ENCODE data around the gene CRYGS.

Gene CRYGS

DNA sequence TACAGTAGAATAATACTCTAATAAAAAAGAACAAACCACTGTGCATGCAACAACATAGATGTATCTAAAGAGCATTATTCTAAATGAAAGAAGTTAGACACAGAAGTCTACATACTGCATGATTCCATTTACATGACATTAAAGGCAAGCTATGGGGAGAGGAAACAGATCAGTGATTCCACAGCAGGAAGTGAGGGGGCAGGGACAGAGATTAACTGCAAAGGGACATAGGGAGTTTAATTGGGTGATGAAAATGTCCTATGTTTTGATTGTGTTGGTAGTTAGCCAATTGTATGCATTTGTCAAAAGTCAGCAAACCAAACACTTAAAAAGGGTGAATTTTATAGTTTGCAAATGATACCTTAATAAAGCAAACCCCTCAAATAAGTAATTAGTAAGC lies 13.8 kb downstream of the CRYGS start:
- no peak overlapping the region for H3K4me3 ChIP-seq (ENCODE audit: low read depth, low read length)
- CTCF ChIA-PET, result no interaction called here
- H3K27ac ChIP-seq (ENCODE audit: extremely low read depth, low read depth, low read length), result no peak overlapping the region
- H3K36me3 ChIP-seq (ENCODE audit: control insufficient read depth in 2 of 2, insufficient read depth in 1 of 2, low read length in 2 of 2), result no peaks in the 10 kb centered on the region
- POLR2A ChIA-PET, result no interaction called here
- no peaks in the 10 kb centered on the region for H3K4me1 ChIP-seq (ENCODE audit: control insufficient read depth, insufficient read depth, low read length)
- no peaks in the 10 kb centered on the region for H3K9me3 ChIP-seq (ENCODE audit: control insufficient read depth, insufficient read depth, low read depth, low read length)
- TF ChIP-seq, protein P1, sequence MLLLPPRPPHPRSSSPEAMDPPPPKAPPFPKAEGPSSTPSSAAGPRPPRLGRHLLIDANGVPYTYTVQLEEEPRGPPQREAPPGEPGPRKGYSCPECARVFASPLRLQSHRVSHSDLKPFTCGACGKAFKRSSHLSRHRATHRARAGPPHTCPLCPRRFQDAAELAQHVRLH (tag by site-specific recombination; IDR thresholded peaks at IDR 0.05), result no peak

DNA sequence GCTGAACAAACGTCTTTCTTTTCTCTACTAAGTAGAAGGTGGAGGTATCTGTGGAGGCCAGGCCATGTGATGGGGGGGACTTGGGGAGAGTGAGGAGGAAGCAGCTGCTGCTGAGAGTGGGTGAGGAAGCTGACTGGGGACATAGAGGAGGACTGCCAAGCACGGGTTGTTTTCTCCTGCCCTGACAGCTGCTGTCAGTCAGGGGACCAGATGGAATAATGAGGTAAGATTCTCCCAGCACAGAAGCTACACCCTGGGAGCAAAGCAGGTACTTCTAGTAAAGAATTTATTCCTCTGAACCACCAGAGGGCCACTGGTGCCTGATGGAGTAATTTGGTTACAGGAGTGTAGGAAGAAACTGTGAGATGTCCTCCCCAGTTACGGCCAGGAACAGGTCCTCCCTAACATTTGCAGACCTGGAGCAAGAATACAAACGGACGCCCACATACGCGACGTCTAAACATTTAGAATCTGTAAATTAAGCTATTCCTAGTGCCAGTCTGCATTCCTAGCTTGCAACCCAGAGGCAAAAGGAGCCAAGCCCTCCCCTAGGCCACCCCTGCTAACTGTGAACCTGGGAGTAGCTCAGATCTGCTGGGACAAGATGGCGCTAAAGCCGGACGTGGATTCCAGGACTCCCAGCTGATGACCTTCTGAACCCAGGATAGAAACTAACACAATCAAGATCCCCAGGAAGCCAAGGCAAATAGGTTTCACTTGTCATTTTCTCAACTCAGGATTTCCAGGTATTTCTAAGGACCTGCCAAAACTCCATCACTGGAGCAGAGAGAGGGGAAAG lies 14.8 kb downstream of the CRYGS start:
- POLR2A ChIA-PET, result no interaction called here
- TF ChIP-seq ZNF426 (tag by site-specific recombination; IDR thresholded peaks at IDR 0.05) (no peak), FEZF1 (tag by site-specific recombination; IDR thresholded peaks at IDR 0.05) (no peak), HOXC10 (CRISPR knock-in tag; IDR thresholded peaks at IDR 0.05) (no peak), ZIC2 (tag by site-specific recombination; IDR thresholded peaks at IDR 0.05) (no peak), ZXDB (tag by site-specific recombination; IDR thresholded peaks at IDR 0.05) (no peak)
- TF ChIP-seq, protein P2, sequence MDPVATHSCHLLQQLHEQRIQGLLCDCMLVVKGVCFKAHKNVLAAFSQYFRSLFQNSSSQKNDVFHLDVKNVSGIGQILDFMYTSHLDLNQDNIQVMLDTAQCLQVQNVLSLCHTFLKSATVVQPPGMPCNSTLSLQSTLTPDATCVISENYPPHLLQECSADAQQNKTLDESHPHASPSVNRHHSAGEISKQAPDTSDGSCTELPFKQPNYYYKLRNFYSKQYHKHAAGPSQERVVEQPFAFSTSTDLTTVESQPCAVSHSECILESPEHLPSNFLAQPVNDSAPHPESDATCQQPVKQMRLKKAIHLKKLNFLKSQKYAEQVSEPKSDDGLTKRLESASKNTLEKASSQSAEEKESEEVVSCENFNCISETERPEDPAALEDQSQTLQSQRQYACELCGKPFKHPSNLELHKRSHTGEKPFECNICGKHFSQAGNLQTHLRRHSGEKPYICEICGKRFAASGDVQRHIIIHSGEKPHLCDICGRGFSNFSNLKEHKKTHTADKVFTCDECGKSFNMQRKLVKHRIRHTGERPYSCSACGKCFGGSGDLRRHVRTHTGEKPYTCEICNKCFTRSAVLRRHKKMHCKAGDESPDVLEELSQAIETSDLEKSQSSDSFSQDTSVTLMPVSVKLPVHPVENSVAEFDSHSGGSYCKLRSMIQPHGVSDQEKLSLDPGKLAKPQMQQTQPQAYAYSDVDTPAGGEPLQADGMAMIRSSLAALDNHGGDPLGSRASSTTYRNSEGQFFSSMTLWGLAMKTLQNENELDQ (tag by site-specific recombination; IDR thresholded peaks at IDR 0.05; ENCODE audit: low read depth), result no peak
- no peak overlapping the region for H3K4me3 ChIP-seq (ENCODE audit: low read depth, low read length)
- CTCF ChIA-PET, result interaction anchor here (1.1 to 2.2 kb wide), 3 partner anchors 9 to 267 kb away, joined by 5 to 20 read pairs (median 7); no protein-coding TSS in a partner anchor
- H3K9me3 ChIP-seq (ENCODE audit: control insufficient read depth, insufficient read depth, low read depth, low read length), result no peaks in the 10 kb centered on the region
- no peaks in the 10 kb centered on the region for H3K4me1 ChIP-seq (ENCODE audit: control insufficient read depth, insufficient read depth, low read length)
- H3K27ac ChIP-seq (ENCODE audit: extremely low read depth, low read depth, low read length), result no peak overlapping the region
- H3K36me3 ChIP-seq (ENCODE audit: control insufficient read depth in 2 of 2, insufficient read depth in 1 of 2, low read length in 2 of 2), result no peaks in the 10 kb centered on the region

DNA sequence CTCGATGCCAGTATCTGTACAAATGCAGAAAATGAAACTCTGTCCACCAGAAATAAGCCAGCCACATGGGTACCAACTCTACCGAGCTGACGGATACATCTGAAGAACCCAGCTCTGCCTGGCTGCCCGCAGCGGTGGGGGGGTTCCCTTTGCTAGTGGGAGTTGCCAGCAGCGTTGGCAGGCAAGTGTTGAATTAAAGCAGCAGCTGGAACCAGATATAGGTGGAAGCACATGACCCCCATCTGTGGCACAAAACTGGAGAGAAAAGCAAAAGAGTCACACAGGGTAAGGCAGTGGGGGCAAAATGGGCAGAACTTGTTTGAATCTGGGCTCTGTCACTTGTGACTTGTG lies 17.9 kb downstream of the CRYGS start:
- H3K36me3 ChIP-seq (ENCODE audit: control insufficient read depth in 2 of 2, insufficient read depth in 1 of 2, low read length in 2 of 2), result no peaks in the 10 kb centered on the region
- no peak for TF ChIP-seq ZNF248 (tag by site-specific recombination; IDR thresholded peaks at IDR 0.05)
- TF ChIP-seq OSR2 (tag by site-specific recombination; IDR thresholded peaks at IDR 0.05), result no peak
- no peak for TF ChIP-seq ZNF24 (tag by site-specific recombination; IDR thresholded peaks at IDR 0.05)
- TF ChIP-seq FEZF1 (tag by site-specific recombination; IDR thresholded peaks at IDR 0.05), result no peak
- no peak for TF ChIP-seq ZNF184 (tag by site-specific recombination; IDR thresholded peaks at IDR 0.05)
- TF ChIP-seq ZNF394 (tag by site-specific recombination; IDR thresholded peaks at IDR 0.05; ENCODE audit: borderline replicate concordance), result no peak
- TF ChIP-seq ZFP37 (tag by site-specific recombination; IDR thresholded peaks at IDR 0.05), result no peak
- TF ChIP-seq ZNF19 (tag by site-specific recombination; IDR thresholded peaks at IDR 0.05; ENCODE audit: low read depth), result no peak
- no peak for TF ChIP-seq KLF8 (tag by site-specific recombination; IDR thresholded peaks at IDR 0.05)
- TF ChIP-seq ZNF664 (tag by site-specific recombination; IDR thresholded peaks at IDR 0.05), result no peak
- TF ChIP-seq, protein P3, sequence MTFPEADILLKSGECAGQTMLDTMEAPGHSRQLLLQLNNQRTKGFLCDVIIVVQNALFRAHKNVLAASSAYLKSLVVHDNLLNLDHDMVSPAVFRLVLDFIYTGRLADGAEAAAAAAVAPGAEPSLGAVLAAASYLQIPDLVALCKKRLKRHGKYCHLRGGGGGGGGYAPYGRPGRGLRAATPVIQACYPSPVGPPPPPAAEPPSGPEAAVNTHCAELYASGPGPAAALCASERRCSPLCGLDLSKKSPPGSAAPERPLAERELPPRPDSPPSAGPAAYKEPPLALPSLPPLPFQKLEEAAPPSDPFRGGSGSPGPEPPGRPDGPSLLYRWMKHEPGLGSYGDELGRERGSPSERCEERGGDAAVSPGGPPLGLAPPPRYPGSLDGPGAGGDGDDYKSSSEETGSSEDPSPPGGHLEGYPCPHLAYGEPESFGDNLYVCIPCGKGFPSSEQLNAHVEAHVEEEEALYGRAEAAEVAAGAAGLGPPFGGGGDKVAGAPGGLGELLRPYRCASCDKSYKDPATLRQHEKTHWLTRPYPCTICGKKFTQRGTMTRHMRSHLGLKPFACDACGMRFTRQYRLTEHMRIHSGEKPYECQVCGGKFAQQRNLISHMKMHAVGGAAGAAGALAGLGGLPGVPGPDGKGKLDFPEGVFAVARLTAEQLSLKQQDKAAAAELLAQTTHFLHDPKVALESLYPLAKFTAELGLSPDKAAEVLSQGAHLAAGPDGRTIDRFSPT (tag by site-specific recombination; IDR thresholded peaks at IDR 0.05), result no peak
- TF ChIP-seq ZNF391 (tag by site-specific recombination; IDR thresholded peaks at IDR 0.05; ENCODE audit: borderline replicate concordance, low read depth), result no peak
- TF ChIP-seq ZNF777 (tag by site-specific recombination; IDR thresholded peaks at IDR 0.05; ENCODE audit: borderline replicate concordance), result no peak
- no peak overlapping the region for H3K27ac ChIP-seq (ENCODE audit: extremely low read depth, low read depth, low read length)
- H3K4me1 ChIP-seq (ENCODE audit: control insufficient read depth, insufficient read depth, low read length), result no peaks in the 10 kb centered on the region
- H3K4me3 ChIP-seq (ENCODE audit: low read depth, low read length), result no peak overlapping the region
- POLR2A ChIA-PET, result no interaction called here
- CTCF ChIA-PET, result interaction anchor here (1.3 kb wide), 1 partner anchor 15 kb away, joined by 4 read pairs; no protein-coding TSS in a partner anchor
- H3K9me3 ChIP-seq (ENCODE audit: control insufficient read depth, insufficient read depth, low read depth, low read length), result no peaks in the 10 kb centered on the region
